Upper lobe of left lung (tissue), 4 donors: Measurements from ENCODE around the gene PRSS8.

Source experiments
- CTCF ChIP-seq, 6 experiments: fragments of 450-650 bp in 4 of 6; fragments of 200-600 bp in 2 of 6; sonication (generic) in 2 of 6; IDR thresholded peaks; one replicate each; pipeline ENCODE4 v1.5.1; 2016 to 2019; ENCODE audit warnings: antibody characterized with exemption in 6 of 6
- EP300 ChIP-seq, 4 donors: sonication (generic); formaldehyde crosslinking; IDR thresholded peaks; one replicate each; pipeline ENCODE4 v1.5.1; 2017; ENCODE audit warnings: antibody characterized with exemption in 4 of 4, control low read depth in 2 of 4
- POLR2A ChIP-seq, 4 donors: fragments of 450-650 bp; IDR thresholded peaks; one replicate each; pipeline ENCODE4 v1.5.1; 2016 to 2017; ENCODE audit warnings: antibody characterized with exemption in 4 of 4, mild to moderate bottlenecking in 2 of 4
- POLR2AphosphoS5 ChIP-seq, 2 donors: sonication (generic); formaldehyde crosslinking; IDR thresholded peaks; one replicate each; pipeline ENCODE4 v1.5.1; 2017; ENCODE audit warnings: antibody characterized with exemption in 2 of 2

GRCh38 chr16:31145398-31145990, 10.0 kb upstream of the PRSS8 start:
- TF ChIP-seq CTCF (IDR thresholded peaks at IDR 0.05) (no peak), POLR2A (IDR thresholded peaks at IDR 0.05) (no peak), EP300 (IDR thresholded peaks at IDR 0.05) (no peak), POLR2AphosphoS5 (IDR thresholded peaks at IDR 0.05) (no peak)
